Tibial nerve (tissue), 3 donors: ENCODE measurements around the gene UNC119.

Experiments used
- CTCF ChIP-seq, 5 experiments: fragments of 200-600 bp in 3 of 5; fragments of 450-650 bp in 2 of 5; sonication (generic) in 3 of 5; IDR thresholded peaks; one replicate each; pipeline ENCODE4 v1.5.1; 2016 to 2019; ENCODE audit warnings: antibody characterized with exemption in 5 of 5, mild to moderate bottlenecking in 3 of 5, moderate library complexity in 2 of 5
- POLR2A ChIP-seq, 2 donors: fragments of 450-650 bp; IDR thresholded peaks; one replicate each; pipeline ENCODE4 v1.6.1; 2017; ENCODE audit warnings: antibody characterized with exemption in 2 of 2, mild to moderate bottlenecking in 2 of 2, moderate library complexity in 2 of 2

GRCh38 chr17:28573040-28573380 is 20.6 kb upstream of the UNC119 start:
- no peak for TF ChIP-seq CTCF (IDR thresholded peaks at IDR 0.05)
- TF ChIP-seq POLR2A (IDR thresholded peaks at IDR 0.05) = no peak
